Fibroblast of villous mesenchyme (primary cell): ENCODE data around the gene IDH3B. TPM values are rescaled to one million over a fixed set of nuclear protein-coding genes. Genes with fewer than 3 reads are reported as not detected.
"Not testable (repeated sequence)": the region's sequence is repeated elsewhere in the genome, so short reads cannot be mapped to it uniquely, and the experiment has no call there.

Experiments
- DNase-seq: peaks from one replicate; pipeline ENCODE4 v3.0.0-alpha.2; 2010; ENCODE audit warnings: low read depth
- H3K4me3 ChIP-seq: 2 replicates; pipeline ENCODE4 v1.5.1; 2011; ENCODE audit warnings: low read depth, mild to moderate bottlenecking, low read length
- CTCF ChIP-seq: IDR thresholded peaks from 2 replicates; pipeline ENCODE4 v1.5.1; 2012; ENCODE audit warnings: low read depth, mild to moderate bottlenecking, low read length; ENCODE audit not compliant: insufficient read depth
- total RNA-seq: library from RNA; depleted of rRNA; stranded (reverse); fragments of >200 nt; gene quantifications from 2 replicates; pipeline ENCODE4 v1.2.3, GENCODE V29; 2012

Gene IDH3B
- total RNA-seq, 1 donor: 63.0 TPM

- H3K4me3 ChIP-seq: no peak overlapping the region
- TF ChIP-seq CTCF: no peak
- no peak for DNase-seq
These were observed 34.9 kb upstream of the IDH3B start for GRCh38 chr20:2698912-2699311.

- no peak for TF ChIP-seq CTCF
- H3K4me3 ChIP-seq: no peak overlapping the region
- no peak for DNase-seq
These were observed 34.3 kb upstream of the IDH3B start for GRCh38 chr20:2698186-2698817.

- DNase-seq: no peak
- no peak overlapping the region for H3K4me3 ChIP-seq
- no peak for TF ChIP-seq CTCF
These were observed 33.8 kb upstream of the IDH3B start for GRCh38 chr20:2697768-2698167.

GRCh38 chr20:2696646-2697045 is 32.6 kb upstream of the IDH3B start:
- TF ChIP-seq CTCF: no peak
- no peak overlapping the region for H3K4me3 ChIP-seq
- no peak for DNase-seq

GRCh38 chr20:2695984-2696525 is 32.0 kb upstream of the IDH3B start:
- H3K4me3 ChIP-seq, DNase-seq: not testable (repeated sequence)

GRCh38 chr20:2695206-2695983 is 31.4 kb upstream of the IDH3B start:
- no peak for DNase-seq
- no peak overlapping the region for H3K4me3 ChIP-seq
- no peak for TF ChIP-seq CTCF

- H3K4me3 ChIP-seq: no peak overlapping the region
- no peak for DNase-seq
- TF ChIP-seq CTCF: no peak
These were observed 30.5 kb upstream of the IDH3B start for GRCh38 chr20:2694519-2694918.
